Measurements from ENCODE around the gene COA1.

GRCh38 chr7:43612599-43613589 is 116.4 kb downstream of the COA1 start:
- TF ChIP-seq CTCF (IDR thresholded peaks at IDR 0.05), result no peak
- no peak for TF ChIP-seq POLR2A (IDR thresholded peaks at IDR 0.05)
- TF ChIP-seq EP300 (IDR thresholded peaks at IDR 0.05), result no peak
- TF ChIP-seq POLR2AphosphoS5 (IDR thresholded peaks at IDR 0.05), result no peak

Data from upper lobe of left lung (tissue), 4 donors.